Measurements from ENCODE around the gene TWF1.

GRCh38 chr12:43812926-43813325, 6.8 kb upstream of the TWF1 start:
- TF ChIP-seq EZH2phosphoT487 (IDR thresholded peaks at IDR 0.05; ENCODE audit: insufficient read depth, low read depth) = no peak
- TF ChIP-seq EZH2 (IDR thresholded peaks at IDR 0.05; ENCODE audit: insufficient read depth, poor library complexity, severe bottlenecking) = no peak

Measured in GM23248 (cell line).